Peyer's patch (tissue), 4 donors: ENCODE data around the gene DERL2. TPM values are rescaled to one million over a fixed set of nuclear protein-coding genes. Genes with fewer than 3 reads are reported as not detected.

Source experiments
- DNase-seq, 3 donors: peaks; one replicate each; pipeline ENCODE4 v3.0.0-alpha.2; 2017 to 2019
- H3K27ac ChIP-seq, 4 donors: fragments of 200-600 bp; sonication (generic); one replicate each; pipeline ENCODE4 v1.5.1; 2016 to 2019
- H3K27me3 ChIP-seq, 2 donors: fragments of 200-600 bp; sonication (generic); one replicate each; pipeline ENCODE4 v1.5.1; 2019
- H3K36me3 ChIP-seq, 3 donors: fragments of 200-600 bp; sonication (generic); one replicate each; pipeline ENCODE4 v1.5.1; 2016 to 2019
- H3K4me1 ChIP-seq, 4 donors: fragments of 200-600 bp; sonication (generic); one replicate each; pipeline ENCODE4 v1.5.1; 2016 to 2019
- H3K4me3 ChIP-seq, 4 donors: fragments of 200-600 bp; sonication (generic); 1 replicate in 3 of 4; 2 replicates in 1 of 4; pipeline ENCODE4 v1.5.1; 2016 to 2019; ENCODE audit warnings: mild to moderate bottlenecking in 1 of 4
- H3K9me3 ChIP-seq, 4 donors: fragments of 200-600 bp; sonication (generic); one replicate each; pipeline ENCODE4 v1.5.1; 2016 to 2019; ENCODE audit warnings: mild to moderate bottlenecking in 1 of 4
- CTCF ChIP-seq, 6 experiments: fragments of 450-650 bp in 4 of 6; fragments of 200-600 bp in 2 of 6; sonication (generic) in 1 of 6; IDR thresholded peaks; one replicate each; pipeline ENCODE4 v1.5.1; 2017 to 2019; ENCODE audit warnings: antibody characterized with exemption in 6 of 6, mild to moderate bottlenecking in 3 of 6, moderate library complexity in 1 of 6
- POLR2A ChIP-seq, 2 donors: fragments of 450-650 bp; IDR thresholded peaks; one replicate each; pipeline ENCODE4 v1.5.1; 2017; ENCODE audit warnings: antibody characterized with exemption in 2 of 2, mild to moderate bottlenecking in 2 of 2, moderate library complexity in 2 of 2
- total RNA-seq, 4 donors: library from RNA; depleted of rRNA; stranded (reverse); fragments of >200 nt; gene quantifications; one replicate each; pipeline ENCODE4 v1.1.0, GENCODE V29; 2016

Gene DERL2
- total RNA-seq, 4 donors from 2014 or later = 3.3 to 42.8 (median 36.1) TPM

- TF ChIP-seq CTCF (IDR thresholded peaks at IDR 0.05) (no peak), POLR2A (IDR thresholded peaks at IDR 0.05) (no peak)
- Histone ChIP-seq H3K4me3 (peak overlapping the region; percentile 42 to 72 (median 56)), H3K36me3 (no peaks in the 10 kb centered on the region), H3K4me1 (peaks cover 0 to 17% (median 4%) of the 10 kb centered on the region in 4 donors), H3K9me3 (no peaks in the 10 kb centered on the region), H3K27me3 (no peaks in the 10 kb centered on the region), H3K27ac (peak overlapping the region; percentile 13 to 65 (median 60))
- DNase-seq = peak; percentile 68 to 82 (median 70)
These were observed 14.8 kb upstream of the DERL2 start for GRCh38 chr17:5500589-5501391.

DNA sequence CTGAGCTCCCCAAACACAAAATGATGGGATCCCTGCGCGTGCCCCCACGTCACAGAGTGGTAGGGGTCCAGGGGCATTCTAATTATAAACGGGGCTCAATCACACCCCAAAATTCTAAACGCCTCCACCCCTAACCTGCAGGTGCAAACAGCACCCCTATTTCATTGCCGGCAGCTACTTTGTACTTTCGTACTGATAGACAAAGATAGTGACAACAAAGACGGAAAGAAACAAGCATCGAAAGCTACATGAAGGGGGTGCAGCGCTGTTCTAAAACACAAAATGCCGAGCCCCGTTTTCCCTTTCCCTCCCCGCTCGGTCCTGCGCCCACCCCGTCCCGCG, 14.2 kb upstream of the DERL2 start:
- H3K4me3 ChIP-seq = peak overlapping the region; percentile 42 to 72 (median 56)
- H3K4me1 ChIP-seq = peaks cover 0 to 17% (median 4%) of the 10 kb centered on the region in 4 donors
- H3K9me3 ChIP-seq = no peaks in the 10 kb centered on the region
- H3K27me3 ChIP-seq = no peaks in the 10 kb centered on the region
- H3K27ac ChIP-seq = peak overlapping the region; percentile 13 to 65 (median 60)
- H3K36me3 ChIP-seq = no peaks in the 10 kb centered on the region
- TF ChIP-seq POLR2A (IDR thresholded peaks at IDR 0.05) (no peak), CTCF (IDR thresholded peaks at IDR 0.05) (no peak)
- no peak for DNase-seq

- Histone ChIP-seq H3K27ac (no peak overlapping the region), H3K36me3 (no peaks in the 10 kb centered on the region), H3K4me1 (peaks cover 0 to 17% (median 4%) of the 10 kb centered on the region in 4 donors), H3K4me3 (peak overlapping the region; percentile 42 to 72 (median 56)), H3K27me3 (no peaks in the 10 kb centered on the region), H3K9me3 (no peaks in the 10 kb centered on the region)
- no peak for TF ChIP-seq CTCF (IDR thresholded peaks at IDR 0.05)
- TF ChIP-seq POLR2A (IDR thresholded peaks at IDR 0.05) = no peak
- DNase-seq = no peak
These were observed 13.7 kb upstream of the DERL2 start for GRCh38 chr17:5499476-5500231.

DNA sequence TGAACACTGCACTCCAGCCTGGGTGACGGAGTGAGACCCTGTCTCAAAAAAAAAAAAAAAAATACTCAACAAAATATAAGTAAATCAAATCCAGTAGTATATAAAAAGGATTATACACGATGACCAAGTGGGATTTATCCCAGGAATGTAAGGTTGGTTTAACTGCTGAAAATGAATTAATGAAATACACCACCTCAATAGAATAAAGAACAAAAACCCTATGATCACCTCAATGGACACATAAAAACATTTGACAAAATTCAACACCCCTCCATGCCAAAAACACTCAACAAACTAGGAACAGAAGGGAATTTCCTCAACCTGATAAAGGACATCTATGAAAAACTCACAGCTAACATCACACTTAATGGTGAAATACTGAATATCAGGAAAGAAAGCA, 7.0 kb upstream of the DERL2 start:
- Histone ChIP-seq H3K36me3 (peaks cover 0 to 28% (median 0%) of the 10 kb centered on the region in 3 donors), H3K4me3 (no peak overlapping the region), H3K27me3 (no peaks in the 10 kb centered on the region), H3K4me1 (peaks cover 0 to 4% (median 0%) of the 10 kb centered on the region in 4 donors), H3K9me3 (no peaks in the 10 kb centered on the region), H3K27ac (no peak overlapping the region)
- no peak for TF ChIP-seq CTCF (IDR thresholded peaks at IDR 0.05)
- TF ChIP-seq POLR2A (IDR thresholded peaks at IDR 0.05) = no peak
- no peak for DNase-seq

DNA sequence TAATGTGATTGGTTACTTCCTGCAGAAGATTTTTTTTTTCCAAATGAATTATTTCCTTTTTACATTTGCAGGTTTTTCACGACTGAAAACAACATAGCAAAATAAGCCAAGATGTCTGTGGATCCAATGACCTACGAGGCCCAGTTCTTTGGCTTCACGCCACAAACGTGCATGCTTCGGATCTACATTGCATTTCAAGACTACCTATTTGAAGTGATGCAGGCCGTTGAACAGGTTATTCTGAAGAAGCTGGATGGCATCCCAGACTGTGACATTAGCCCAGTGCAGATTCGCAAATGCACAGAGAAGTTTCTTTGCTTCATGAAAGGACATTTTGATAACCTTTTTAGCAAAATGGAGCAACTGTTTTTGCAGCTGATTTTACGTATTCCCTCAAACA, 2.8 kb upstream of the DERL2 start:
- H3K27me3 ChIP-seq = no peaks in the 10 kb centered on the region

More for the DNA sequence above, 2.8 kb upstream of the DERL2 start:
- Histone ChIP-seq H3K27ac (no peak overlapping the region), H3K9me3 (no peaks in the 10 kb centered on the region), H3K36me3 (peaks cover 0 to 37% (median 0%) of the 10 kb centered on the region in 3 donors), H3K4me1 (peaks cover 0 to 23% (median 14%) of the 10 kb centered on the region in 4 donors), H3K4me3 (no peak overlapping the region)
- TF ChIP-seq POLR2A (IDR thresholded peaks at IDR 0.05) (no peak), CTCF (IDR thresholded peaks at IDR 0.05) (no peak)
- DNase-seq = no peak
